ENCODE data around the gene ZNF438. TPM values are rescaled to one million over a fixed set of nuclear protein-coding genes. Genes with fewer than 3 reads are reported as not detected.
"Not testable (repeated sequence)": the region's sequence is repeated elsewhere in the genome, so short reads cannot be mapped to it uniquely, and the experiment has no call there.

Gene ZNF438
- total RNA-seq, 1 experiment from 2014 or later, result 2.0 TPM

- TF ChIP-seq POLR2AphosphoS5 (IDR thresholded peaks at IDR 0.05; ENCODE audit: low read depth, low read length), result no peak
- TF ChIP-seq CTCF (IDR thresholded peaks at IDR 0.05), result no peak
- TF ChIP-seq TCF7L2 (IDR thresholded peaks at IDR 0.05; ENCODE audit: low read depth, low read length), result no peak
- TF ChIP-seq REST (IDR thresholded peaks at IDR 0.05; ENCODE audit: insufficient read depth in 1 of 2, low read depth in 2 of 2, low read length in 1 of 2), result no peak
- no peak for TF ChIP-seq SIN3A (IDR thresholded peaks at IDR 0.05; ENCODE audit: borderline replicate concordance, insufficient read depth, low read depth, low read length)
- Histone ChIP-seq H3K27me3 (ENCODE audit: control insufficient read depth, insufficient read depth, low read length) (no peaks in the 10 kb centered on the region), H3K27ac (ENCODE audit: low read length) (no peak overlapping the region), H3K4me1 (ENCODE audit: control insufficient read depth, insufficient read depth, low read length) (no peaks in the 10 kb centered on the region), H3K9me3 (ENCODE audit: control insufficient read depth, insufficient read depth, low read depth, low read length) (no peaks in the 10 kb centered on the region), H3K36me3 (ENCODE audit: control insufficient read depth, insufficient read depth, low read length) (no peaks in the 10 kb centered on the region), H3K4me3 (ENCODE audit: low read depth in 2 of 2, low read length in 2 of 2) (no peak overlapping the region)
- ChIA-PET POLR2A (no interaction called here), CTCF (interaction anchor here (0.5 kb wide), 1 partner anchor 74 kb away, joined by 3 read pairs; no protein-coding TSS in a partner anchor)
- BruUV-seq (replicated peaks), result no TSS peak
- DNase-seq (ENCODE audit: low read depth, low spot score) (no peak), ATAC-seq (no peak)
- intact Hi-C loops (cut with micrococcal nuclease; ENCODE audit: unreplicated experiment), result no loop called here
- in situ Hi-C loops (cut with HindIII; ENCODE audit: low pct_unique_long_range_greater_than_20kb, low sequenced_read_pairs), result no loop called here
Measured at GRCh38 chr10:31042670-31043069, 11.0 kb upstream of the ZNF438 start.

GRCh38 chr10:31041011-31041410, 9.3 kb upstream of the ZNF438 start:
- no peaks in the 10 kb centered on the region for H3K27me3 ChIP-seq (ENCODE audit: control insufficient read depth, insufficient read depth, low read length)
- no peak for DNase-seq (ENCODE audit: low read depth, low spot score)
- no peak for ATAC-seq
- TF ChIP-seq POLR2AphosphoS5 (IDR thresholded peaks at IDR 0.05; ENCODE audit: low read depth, low read length), result no peak
- no peak for TF ChIP-seq REST (IDR thresholded peaks at IDR 0.05; ENCODE audit: insufficient read depth in 1 of 2, low read depth in 2 of 2, low read length in 1 of 2)
- no peak for TF ChIP-seq SIN3A (IDR thresholded peaks at IDR 0.05; ENCODE audit: borderline replicate concordance, insufficient read depth, low read depth, low read length)
- TF ChIP-seq TCF7L2 (IDR thresholded peaks at IDR 0.05; ENCODE audit: low read depth, low read length), result no peak
- TF ChIP-seq CTCF (IDR thresholded peaks at IDR 0.05), result no peak
- no peaks in the 10 kb centered on the region for H3K9me3 ChIP-seq (ENCODE audit: control insufficient read depth, insufficient read depth, low read depth, low read length)
- in situ Hi-C loops (cut with HindIII; ENCODE audit: low pct_unique_long_range_greater_than_20kb, low sequenced_read_pairs), result no loop called here
- H3K4me3 ChIP-seq (ENCODE audit: low read depth in 2 of 2, low read length in 2 of 2), result no peak overlapping the region
- H3K4me1 ChIP-seq (ENCODE audit: control insufficient read depth, insufficient read depth, low read length), result no peaks in the 10 kb centered on the region
- POLR2A ChIA-PET, result no interaction called here
- BruUV-seq (replicated peaks), result no TSS peak
- intact Hi-C loops (cut with micrococcal nuclease; ENCODE audit: unreplicated experiment), result no loop called here
- CTCF ChIA-PET, result no interaction called here
- no peaks in the 10 kb centered on the region for H3K36me3 ChIP-seq (ENCODE audit: control insufficient read depth, insufficient read depth, low read length)
- no peak overlapping the region for H3K27ac ChIP-seq (ENCODE audit: low read length)

- ATAC-seq; BruUV-seq (replicated peaks); DNase-seq (ENCODE audit: low read depth, low spot score); POLR2A ChIA-PET; H3K4me3 ChIP-seq (ENCODE audit: low read depth in 2 of 2, low read length in 2 of 2); H3K27me3 ChIP-seq (ENCODE audit: control insufficient read depth, insufficient read depth, low read length); intact Hi-C loops (cut with micrococcal nuclease; ENCODE audit: unreplicated experiment); in situ Hi-C loops (cut with HindIII; ENCODE audit: low pct_unique_long_range_greater_than_20kb, low sequenced_read_pairs); H3K36me3 ChIP-seq (ENCODE audit: control insufficient read depth, insufficient read depth, low read length); H3K4me1 ChIP-seq (ENCODE audit: control insufficient read depth, insufficient read depth, low read length); H3K27ac ChIP-seq (ENCODE audit: low read length); CTCF ChIA-PET; H3K9me3 ChIP-seq (ENCODE audit: control insufficient read depth, insufficient read depth, low read depth, low read length): not testable (repeated sequence)
Measured at GRCh38 chr10:31039006-31039405, 7.3 kb upstream of the ZNF438 start.

Data from Panc1 (cell line).